Liver (tissue), 2 donors: Measurements from ENCODE around the gene PDK4.

Experiments used
- CTCF ChIP-seq: fragments of 150-350 bp; IDR thresholded peaks from 2 replicates; pipeline ENCODE4 v1.5.1; 2017; ENCODE audit warnings: improper control_type of control experiment, low read depth, low read length; ENCODE audit not compliant: missing input control
- TF ChIP-seq, protein P1 (sequence below): IDR thresholded peaks from 2 replicates; pipeline ENCODE4 v1.6.1; 2016; ENCODE audit warnings: antibody characterized with exemption
- donor health status: healthy.

DNA sequence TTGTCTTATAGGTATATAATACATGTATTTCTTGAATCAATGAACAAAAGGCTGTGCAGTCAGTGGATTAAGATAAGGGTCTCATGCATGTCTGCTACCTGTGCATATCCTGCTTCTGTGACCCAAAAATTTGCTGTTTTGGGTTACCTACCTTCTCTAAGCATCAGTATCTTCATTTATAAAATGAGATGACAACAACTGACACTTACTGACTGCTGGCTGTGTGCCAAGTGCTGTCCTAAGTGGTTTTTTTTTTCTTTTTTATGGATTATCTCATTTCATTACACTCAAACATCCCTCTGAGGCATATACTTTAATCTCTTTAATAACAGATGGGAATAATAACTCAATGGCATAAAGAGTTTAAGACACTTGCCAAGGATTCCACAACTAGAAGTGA is 2.1 kb downstream of the PDK4 start:
- TF ChIP-seq CTCF, result no peak
- TF ChIP-seq, protein P1, sequence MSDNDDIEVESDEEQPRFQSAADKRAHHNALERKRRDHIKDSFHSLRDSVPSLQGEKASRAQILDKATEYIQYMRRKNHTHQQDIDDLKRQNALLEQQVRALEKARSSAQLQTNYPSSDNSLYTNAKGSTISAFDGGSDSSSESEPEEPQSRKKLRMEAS, result no peak
